Measurements from ENCODE around the gene DCXR. TPM values are rescaled to one million over a fixed set of nuclear protein-coding genes. Genes with fewer than 3 reads are reported as not detected.

Gene DCXR
- total and polyA plus RNA-seq, 2 of the 13 experiments (the other 11 are each of a cell fraction or from before 2014, with no cell fraction given) = 287 to 311 TPM

DNA sequence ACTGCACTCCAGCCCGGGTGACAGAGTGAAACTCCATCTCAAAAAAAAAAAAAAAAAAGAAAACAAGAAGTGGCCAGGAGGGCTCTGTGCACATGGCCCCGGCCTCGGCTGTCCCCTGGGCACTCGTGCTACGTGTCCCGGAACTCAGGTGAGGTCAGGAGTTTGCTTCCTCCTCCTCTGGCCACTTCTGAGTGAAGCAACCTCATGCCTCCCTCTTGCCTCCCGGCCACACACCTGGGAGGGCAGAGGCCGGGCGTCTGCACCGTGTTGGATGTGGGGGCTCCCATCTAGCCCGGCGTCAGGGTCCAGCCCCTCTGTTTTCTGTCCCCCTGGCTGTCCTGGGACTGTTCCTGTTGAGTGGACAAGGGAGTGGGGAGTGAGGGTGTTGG, 37.9 kb downstream of the DCXR start (continued):
- TF ChIP-seq IKZF4 (CRISPR knock-in tag; IDR thresholded peaks at IDR 0.05; ENCODE audit: borderline replicate concordance, low read depth, not compliant biosample characterization) = no peak
- TF ChIP-seq ZNF501 (CRISPR knock-in tag; IDR thresholded peaks at IDR 0.05) = no peak
- TF ChIP-seq DR1 (CRISPR knock-in tag; IDR thresholded peaks at IDR 0.05) = peak; percentile 71
- TF ChIP-seq ZNF180 (CRISPR knock-in tag; IDR thresholded peaks at IDR 0.05; ENCODE audit: borderline replicate concordance, low read depth) = no peak
- TF ChIP-seq ATM (IDR thresholded peaks at IDR 0.05; ENCODE audit: borderline replicate concordance) = no peak
- no peak for TF ChIP-seq NCOR1 (IDR thresholded peaks at IDR 0.05; ENCODE audit: borderline replicate concordance, low read length)
- TF ChIP-seq GATA4 (IDR thresholded peaks at IDR 0.05; ENCODE audit: borderline replicate concordance, low read depth) = no peak
- no peak for TF ChIP-seq TARDBP (CRISPR knock-in tag; IDR thresholded peaks at IDR 0.05)
- TF ChIP-seq ZNF572 (CRISPR knock-in tag; IDR thresholded peaks at IDR 0.05) = no peak
- TF ChIP-seq ZNF543 (CRISPR knock-in tag; IDR thresholded peaks at IDR 0.05) = no peak
- no peak for TF ChIP-seq ISL2 (CRISPR knock-in tag; IDR thresholded peaks at IDR 0.05)
- TF ChIP-seq SALL1 (CRISPR knock-in tag; IDR thresholded peaks at IDR 0.05) = no peak
- TF ChIP-seq ZZZ3 (CRISPR knock-in tag; IDR thresholded peaks at IDR 0.05; ENCODE audit: borderline replicate concordance) = no peak
- no peak for TF ChIP-seq MEIS2 (CRISPR knock-in tag; IDR thresholded peaks at IDR 0.05)
- no peak for TF ChIP-seq ZNF430 (CRISPR knock-in tag; IDR thresholded peaks at IDR 0.05)
- no peak for TF ChIP-seq KDM4B (CRISPR knock-in tag; IDR thresholded peaks at IDR 0.05)
- TF ChIP-seq PHF20 (CRISPR knock-in tag; IDR thresholded peaks at IDR 0.05) = no peak
- no peak for TF ChIP-seq NFIC (IDR thresholded peaks at IDR 0.05; ENCODE audit: low read length)
- no peak for TF ChIP-seq FOXK1 (CRISPR knock-in tag; IDR thresholded peaks at IDR 0.05; ENCODE audit: borderline replicate concordance, low read depth)
- TF ChIP-seq, protein P1, sequence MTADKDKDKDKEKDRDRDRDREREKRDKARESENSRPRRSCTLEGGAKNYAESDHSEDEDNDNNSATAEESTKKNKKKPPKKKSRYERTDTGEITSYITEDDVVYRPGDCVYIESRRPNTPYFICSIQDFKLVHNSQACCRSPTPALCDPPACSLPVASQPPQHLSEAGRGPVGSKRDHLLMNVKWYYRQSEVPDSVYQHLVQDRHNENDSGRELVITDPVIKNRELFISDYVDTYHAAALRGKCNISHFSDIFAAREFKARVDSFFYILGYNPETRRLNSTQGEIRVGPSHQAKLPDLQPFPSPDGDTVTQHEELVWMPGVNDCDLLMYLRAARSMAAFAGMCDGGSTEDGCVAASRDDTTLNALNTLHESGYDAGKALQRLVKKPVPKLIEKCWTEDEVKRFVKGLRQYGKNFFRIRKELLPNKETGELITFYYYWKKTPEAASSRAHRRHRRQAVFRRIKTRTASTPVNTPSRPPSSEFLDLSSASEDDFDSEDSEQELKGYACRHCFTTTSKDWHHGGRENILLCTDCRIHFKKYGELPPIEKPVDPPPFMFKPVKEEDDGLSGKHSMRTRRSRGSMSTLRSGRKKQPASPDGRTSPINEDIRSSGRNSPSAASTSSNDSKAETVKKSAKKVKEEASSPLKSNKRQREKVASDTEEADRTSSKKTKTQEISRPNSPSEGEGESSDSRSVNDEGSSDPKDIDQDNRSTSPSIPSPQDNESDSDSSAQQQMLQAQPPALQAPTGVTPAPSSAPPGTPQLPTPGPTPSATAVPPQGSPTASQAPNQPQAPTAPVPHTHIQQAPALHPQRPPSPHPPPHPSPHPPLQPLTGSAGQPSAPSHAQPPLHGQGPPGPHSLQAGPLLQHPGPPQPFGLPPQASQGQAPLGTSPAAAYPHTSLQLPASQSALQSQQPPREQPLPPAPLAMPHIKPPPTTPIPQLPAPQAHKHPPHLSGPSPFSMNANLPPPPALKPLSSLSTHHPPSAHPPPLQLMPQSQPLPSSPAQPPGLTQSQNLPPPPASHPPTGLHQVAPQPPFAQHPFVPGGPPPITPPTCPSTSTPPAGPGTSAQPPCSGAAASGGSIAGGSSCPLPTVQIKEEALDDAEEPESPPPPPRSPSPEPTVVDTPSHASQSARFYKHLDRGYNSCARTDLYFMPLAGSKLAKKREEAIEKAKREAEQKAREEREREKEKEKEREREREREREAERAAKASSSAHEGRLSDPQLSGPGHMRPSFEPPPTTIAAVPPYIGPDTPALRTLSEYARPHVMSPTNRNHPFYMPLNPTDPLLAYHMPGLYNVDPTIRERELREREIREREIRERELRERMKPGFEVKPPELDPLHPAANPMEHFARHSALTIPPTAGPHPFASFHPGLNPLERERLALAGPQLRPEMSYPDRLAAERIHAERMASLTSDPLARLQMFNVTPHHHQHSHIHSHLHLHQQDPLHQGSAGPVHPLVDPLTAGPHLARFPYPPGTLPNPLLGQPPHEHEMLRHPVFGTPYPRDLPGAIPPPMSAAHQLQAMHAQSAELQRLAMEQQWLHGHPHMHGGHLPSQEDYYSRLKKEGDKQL (CRISPR knock-in tag; IDR thresholded peaks at IDR 0.05; ENCODE audit: low read depth) = no peak; the same call in 1 of the 2 replicates
- TF ChIP-seq ZNF276 (CRISPR knock-in tag; IDR thresholded peaks at IDR 0.05; ENCODE audit: low read depth) = no peak
- TF ChIP-seq HNF1B (CRISPR knock-in tag; IDR thresholded peaks at IDR 0.05) = no peak
- TF ChIP-seq RCOR2 (CRISPR knock-in tag; IDR thresholded peaks at IDR 0.05) = no peak
- peak; percentile 40; the same call in 1 of the 2 replicates for TF ChIP-seq CREM (IDR thresholded peaks at IDR 0.05)
- no peak for TF ChIP-seq CREM (CRISPR knock-in tag; IDR thresholded peaks at IDR 0.05)
